KG1 (cell line): Measurements from ENCODE around the gene IRF4.

Experiments
- DNase-seq: peaks from one replicate; lab custom pipeline; 2025; lab: John Stamatoyannopoulos, UW

Gene IRF4

DNA sequence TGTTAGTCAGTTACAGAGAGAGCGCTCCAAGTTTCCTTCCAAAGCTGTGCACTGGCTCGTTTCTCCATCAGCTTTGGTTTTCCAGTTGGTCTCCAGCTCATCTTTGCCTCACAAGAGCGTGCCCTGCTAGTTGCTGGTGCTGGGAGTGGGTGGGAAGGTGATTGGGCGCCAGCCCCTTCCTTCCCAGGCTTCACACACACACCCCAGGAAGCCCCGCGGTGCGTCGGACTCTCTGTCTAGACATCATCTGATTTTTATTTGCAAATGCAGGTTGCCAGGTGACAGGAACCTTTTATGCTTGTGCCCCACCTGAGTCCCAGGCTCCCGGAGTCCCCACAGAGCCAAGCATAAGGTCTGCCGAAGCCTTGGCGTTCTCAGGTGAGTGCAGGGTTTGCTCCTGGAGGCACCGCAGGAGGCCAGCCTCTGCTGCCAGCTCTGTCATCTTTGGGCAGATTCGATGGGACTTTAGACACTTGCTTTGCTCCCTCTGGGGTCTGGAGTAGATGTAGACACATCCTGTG lies 7.1 kb downstream of the IRF4 start:
- DNase-seq, result no peak

DNA sequence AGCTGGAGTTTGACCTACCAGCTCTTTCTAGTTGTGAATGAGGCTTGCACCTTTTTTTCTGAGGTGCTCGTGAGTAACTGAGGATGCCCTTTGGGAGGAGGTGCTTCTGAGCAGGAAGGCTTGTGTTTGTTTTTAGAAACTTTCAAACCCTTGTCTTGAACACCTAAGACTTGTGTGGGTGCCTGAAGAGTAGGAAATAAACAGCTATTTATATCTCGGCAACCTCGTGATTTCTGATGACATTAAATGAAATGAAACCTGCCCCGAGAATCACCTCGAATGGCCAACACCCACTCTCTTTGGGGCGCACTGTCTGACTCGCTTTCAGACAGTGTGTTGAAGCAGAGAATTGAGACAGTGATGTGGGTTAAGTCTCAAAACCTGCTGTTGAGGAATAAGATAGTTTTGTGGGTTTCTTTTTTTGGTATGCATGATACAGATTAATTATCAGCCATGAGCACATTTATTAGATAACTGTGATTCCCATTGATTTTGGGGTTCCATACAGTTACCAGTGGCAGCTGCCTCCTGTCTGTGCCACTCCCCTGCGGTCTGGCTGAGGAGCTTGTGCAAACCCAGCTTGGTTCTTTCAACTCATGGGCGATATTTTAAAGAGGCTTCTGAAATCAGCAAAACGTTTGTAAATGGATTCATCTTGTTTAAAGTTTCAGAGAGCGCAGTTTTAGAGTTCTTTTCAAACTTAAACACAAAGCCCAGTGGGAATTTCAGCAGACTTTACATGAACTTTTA lies 8.4 kb downstream of the IRF4 start:
- DNase-seq, result no peak

DNA sequence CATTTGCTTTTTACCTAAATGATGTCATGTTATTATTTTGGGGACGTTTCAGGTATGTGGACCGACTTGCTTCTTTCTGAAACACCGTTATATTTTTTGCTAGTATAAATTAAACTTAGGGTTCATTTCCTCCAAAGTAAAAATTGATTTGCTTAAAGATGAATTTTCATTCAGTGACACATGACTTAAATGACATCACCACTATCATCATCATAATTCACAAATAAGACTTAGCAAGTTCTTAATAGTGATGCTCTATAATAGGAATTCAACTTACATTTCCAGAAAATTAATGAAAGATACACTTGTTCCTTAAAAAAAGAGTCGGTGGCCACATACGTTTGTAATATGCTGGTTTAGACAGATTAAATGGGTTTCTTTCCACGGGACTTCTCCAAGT lies 9.3 kb downstream of the IRF4 start:
- DNase-seq, result no peak

DNA sequence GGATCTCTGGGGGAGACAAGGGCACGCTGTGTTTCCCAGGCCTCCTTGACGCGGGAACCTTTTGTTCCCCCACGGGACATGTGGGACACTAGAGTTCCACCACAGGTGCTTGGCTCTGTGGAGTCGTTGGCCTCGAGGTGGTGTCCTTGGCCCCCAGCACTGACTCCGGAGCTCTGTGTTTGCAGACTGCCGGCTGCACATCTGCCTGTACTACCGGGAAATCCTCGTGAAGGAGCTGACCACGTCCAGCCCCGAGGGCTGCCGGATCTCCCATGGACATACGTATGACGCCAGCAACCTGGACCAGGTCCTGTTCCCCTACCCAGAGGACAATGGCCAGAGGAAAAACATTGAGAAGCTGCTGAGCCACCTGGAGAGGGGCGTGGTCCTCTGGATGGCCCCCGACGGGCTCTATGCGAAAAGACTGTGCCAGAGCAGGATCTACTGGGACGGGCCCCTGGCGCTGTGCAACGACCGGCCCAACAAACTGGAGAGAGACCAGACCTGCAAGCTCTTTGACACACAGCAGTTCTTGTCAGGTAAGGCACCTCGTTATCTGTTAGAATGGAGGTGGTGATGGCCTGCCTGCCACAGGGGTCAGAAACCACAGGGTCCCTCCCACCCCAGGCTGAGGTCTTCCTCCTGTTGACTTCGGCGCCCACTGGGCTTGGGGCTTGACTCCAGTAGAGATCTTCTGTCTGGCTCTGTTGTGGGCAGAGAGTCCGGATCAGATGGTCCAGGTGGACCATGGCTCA lies 9.9 kb downstream of the IRF4 start:
- no peak for DNase-seq

DNA sequence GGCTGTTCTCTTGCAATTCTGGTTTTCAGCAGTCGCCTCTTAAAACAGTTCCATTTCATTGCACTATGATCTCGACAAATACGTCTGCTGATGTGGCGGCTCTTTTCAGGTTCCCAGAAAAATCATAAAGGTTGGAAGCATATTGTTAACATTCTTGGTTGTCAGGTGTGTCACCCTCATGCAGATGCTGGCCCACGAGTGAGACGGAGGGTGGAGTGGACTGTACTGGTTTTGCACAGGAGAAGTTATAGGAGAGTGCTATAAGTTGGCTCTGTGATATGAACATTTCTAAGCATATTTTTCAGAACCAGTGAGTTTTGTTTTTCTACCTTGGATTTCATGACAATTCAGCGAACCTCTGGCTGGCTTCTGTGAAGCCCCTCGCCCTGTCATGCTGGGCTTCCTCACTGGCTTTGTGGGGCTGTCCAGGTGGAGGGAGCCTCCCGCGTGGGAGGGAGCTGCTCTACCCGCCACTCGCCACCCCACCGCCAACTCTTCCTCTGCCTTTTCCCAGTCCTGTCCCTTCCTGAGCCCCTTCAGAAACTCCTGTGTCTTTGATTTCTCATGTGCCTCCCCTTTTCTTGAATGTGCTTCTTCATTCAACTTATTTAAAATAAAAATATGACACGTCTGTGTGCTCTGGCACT lies 10.6 kb downstream of the IRF4 start:
- DNase-seq, result no peak

DNA sequence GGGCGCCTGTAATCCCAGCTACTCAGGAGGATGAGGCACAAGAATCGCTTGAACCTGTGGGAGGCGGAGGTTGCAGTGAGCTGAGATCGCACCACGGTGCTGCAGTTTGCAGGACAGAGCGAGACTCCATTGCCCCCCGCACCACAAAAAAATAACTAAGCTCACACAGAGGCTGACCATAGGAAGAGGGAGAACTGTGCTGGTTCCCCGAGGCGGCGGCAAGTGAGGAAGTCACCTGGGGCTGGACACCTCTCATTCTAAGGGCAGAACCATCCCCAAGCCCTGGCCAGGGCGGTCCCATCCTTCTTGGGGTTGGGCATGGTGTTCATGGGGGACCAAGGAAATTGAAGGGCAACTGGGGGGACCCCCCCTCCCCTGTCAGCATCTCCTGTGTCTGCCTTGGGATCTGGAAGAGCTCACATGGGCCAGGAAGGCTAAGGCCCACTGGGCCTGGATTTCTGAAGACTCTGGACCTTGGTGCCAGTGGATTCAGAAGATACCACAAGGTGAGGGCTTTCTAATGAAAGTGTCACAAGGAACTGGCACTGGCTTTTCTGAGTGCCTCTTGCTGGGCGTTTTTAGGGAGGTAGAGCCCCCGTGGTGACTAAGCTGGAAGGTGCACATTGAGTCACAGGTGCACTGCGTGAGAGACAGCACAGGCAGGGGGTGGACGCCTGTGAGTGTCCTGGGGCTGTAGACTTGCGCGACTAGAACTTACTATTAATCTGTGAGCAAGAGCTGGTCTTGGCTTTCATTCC lies 11.5 kb downstream of the IRF4 start:
- no peak for DNase-seq

DNA sequence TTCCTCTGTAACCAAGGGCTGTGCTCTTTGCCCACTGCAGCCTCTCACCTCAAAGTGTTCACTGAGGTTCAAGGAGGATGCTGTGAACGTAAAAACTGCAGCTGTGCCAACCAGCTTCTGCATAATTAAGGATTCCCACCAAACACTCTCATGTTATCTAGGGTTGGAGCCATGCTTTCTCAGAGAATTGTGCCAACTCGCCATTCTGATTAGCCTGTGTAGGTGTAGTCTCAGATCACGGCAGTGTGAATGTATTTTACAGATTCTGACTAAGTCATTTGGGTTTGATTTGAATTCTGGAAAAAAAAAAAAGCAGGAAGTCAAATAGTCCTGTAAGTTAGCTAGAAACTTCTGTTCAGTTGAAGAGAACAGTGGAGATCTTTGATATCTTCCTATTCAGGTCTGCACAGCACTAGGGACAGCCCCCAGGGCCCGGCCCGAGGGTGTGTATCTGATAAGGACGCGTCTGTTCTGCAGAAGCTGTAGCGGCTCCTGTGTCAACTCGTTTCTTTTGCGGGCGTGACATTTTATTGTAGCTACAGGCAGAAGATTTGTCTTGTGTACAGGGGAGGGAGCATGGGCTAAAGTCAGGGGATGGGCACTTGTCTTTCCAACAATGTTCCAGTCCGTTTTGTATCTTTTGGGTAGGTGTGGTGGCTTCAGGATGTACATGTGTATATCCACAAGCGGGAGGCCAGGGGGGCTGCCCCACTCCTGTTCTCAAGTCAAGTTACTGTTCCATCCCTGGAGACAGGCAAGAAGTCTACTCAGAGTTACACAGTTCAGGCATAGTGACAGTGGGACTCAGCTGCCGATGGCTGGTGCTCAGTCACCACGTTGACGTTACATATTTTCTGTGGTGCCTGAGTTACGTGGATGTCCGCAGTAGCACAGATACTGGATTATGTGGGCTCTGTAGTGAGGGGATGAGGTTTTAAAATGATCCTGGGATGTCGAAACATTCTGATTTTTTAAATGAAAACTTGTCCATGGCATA lies 12.4 kb downstream of the IRF4 start:
- no peak for DNase-seq

DNA sequence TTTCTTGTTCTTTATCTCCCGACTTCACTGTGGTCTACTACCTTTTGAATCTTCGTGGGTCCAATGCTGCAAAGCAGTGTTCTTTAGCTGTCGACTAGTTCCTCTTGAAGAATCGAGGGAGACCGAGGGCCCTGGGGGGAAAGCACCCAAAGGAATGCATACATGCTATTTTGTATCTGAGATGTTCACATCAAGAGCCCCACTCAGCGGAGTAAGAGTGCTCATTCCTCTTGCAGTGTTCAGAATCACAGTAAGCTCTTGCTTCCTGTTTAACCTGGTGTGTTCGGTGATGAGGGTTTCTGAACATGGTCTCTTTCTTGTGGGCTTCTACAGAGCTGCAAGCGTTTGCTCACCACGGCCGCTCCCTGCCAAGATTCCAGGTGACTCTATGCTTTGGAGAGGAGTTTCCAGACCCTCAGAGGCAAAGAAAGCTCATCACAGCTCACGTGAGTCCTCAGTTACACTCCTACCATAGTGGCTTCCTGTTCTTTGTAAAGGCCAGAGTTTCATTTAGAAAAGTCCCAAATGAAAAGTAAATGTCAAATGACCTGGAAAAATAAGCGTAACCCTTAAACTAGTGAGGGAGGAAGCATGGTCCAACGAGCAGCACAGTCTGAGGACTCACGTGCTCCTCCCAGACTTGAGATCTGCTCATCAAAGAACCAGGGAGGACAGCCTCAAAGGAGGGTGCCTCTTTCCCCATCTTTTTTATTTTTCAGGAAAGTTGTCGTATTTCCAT lies 13.3 kb downstream of the IRF4 start:
- no peak for DNase-seq

DNA sequence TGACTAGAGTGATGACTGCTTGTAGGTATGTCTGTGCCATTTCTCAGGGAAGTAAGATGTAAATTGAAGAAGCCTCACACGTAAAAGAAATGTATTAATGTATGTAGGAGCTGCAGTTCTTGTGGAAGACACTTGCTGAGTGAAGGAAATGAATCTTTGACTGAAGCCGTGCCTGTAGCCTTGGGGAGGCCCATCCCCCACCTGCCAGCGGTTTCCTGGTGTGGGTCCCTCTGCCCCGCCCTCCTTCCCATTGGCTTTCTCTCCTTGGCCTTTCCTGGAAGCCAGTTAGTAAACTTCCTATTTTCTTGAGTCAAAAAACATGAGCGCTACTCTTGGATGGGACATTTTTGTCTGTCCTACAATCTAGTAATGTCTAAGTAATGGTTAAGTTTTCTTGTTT lies 16.6 kb downstream of the IRF4 start:
- no peak for DNase-seq

DNA sequence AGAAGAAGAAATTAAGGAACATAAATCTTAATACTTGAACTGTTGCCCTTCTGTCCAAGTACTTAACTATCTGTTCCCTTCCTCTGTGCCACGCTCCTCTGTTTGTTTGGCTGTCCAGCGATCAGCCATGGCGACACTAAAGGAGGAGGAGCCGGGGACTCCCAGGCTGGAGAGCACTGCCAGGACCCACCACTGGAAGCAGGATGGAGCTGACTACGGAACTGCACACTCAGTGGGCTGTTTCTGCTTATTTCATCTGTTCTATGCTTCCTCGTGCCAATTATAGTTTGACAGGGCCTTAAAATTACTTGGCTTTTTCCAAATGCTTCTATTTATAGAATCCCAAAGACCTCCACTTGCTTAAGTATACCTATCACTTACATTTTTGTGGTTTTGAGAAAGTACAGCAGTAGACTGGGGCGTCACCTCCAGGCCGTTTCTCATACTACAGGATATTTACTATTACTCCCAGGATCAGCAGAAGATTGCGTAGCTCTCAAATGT lies 17.1 kb downstream of the IRF4 start:
- no peak for DNase-seq

DNA sequence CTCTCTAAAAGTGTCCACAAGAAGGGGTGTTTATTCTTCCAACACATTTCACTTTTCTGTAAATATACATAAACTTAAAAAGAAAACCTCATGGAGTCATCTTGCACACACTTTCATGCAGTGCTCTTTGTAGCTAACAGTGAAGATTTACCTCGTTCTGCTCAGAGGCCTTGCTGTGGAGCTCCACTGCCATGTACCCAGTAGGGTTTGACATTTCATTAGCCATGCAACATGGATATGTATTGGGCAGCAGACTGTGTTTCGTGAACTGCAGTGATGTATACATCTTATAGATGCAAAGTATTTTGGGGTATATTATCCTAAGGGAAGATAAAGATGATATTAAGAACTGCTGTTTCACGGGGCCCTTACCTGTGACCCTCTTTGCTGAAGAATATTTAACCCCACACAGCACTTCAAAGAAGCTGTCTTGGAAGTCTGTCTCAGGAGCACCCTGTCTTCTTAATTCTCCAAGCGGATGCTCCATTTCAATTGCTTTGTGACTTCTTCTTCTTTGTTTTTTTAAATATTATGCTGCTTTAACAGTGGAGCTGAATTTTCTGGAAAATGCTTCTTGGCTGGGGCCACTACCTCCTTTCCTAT lies 17.9 kb downstream of the IRF4 start:
- no peak for DNase-seq

DNA sequence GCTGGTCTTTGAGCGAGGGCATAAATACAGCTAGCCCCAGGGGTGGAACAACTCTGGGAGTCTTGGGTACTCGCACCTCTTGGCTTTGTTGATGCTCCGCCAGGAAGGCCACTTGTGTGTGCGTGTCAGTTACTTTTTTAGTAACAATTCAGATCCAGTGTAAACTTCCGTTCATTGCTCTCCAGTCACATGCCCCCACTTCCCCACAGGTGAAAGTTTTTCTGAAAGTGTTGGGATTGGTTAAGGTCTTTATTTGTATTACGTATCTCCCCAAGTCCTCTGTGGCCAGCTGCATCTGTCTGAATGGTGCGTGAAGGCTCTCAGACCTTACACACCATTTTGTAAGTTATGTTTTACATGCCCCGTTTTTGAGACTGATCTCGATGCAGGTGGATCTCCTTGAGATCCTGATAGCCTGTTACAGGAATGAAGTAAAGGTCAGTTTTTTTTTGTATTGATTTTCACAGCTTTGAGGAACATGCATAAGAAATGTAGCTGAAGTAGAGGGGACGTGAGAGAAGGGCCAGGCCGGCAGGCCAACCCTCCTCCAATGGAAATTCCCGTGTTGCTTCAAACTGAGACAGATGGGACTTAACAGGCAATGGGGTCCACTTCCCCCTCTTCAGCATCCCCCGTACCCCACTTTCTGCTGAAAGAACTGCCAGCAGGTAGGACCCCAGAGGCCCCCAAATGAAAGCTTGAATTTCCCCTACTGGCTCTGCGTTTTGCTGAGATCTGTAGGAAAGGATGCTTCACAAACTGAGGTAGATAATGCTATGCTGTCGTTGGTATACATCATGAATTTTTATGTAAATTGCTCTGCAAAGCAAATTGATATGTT lies 19.2 kb downstream of the IRF4 start:
- no peak for DNase-seq

DNA sequence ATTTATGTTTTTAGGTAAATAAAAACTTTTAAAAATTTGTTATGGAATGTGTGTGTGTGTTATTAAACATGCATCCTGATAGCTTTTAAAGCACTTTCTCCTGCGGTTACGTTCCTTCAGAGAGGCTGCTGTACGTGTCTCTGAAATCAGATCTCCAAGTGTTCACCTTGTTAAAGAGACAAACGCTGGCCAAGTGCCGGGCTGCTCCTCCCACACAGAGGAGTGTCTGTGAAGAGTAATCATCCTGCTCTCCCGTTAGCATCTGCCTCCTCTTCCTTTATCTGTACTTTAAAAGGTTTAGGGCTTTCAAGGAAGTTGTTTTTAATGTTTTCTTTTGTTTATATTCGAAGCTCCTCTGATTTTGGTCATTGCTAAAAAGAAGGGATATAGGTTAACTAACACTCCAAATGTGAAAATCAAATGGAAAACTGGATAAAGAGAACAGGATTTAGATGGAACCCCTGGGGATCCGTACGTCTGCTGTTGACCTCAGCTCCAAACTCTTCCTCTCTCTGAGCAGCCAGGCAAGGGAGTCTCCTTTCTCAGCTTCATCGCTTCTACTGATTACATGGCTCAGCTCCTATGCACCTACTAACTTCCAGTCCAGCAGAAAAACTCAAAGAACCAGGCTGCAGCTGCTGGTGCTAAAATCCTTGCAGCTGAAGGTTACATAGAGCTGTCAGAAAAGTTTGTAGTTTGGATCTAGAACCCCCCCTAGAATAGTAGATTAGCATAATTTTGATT lies 20.0 kb downstream of the IRF4 start:
- no peak for DNase-seq

DNA sequence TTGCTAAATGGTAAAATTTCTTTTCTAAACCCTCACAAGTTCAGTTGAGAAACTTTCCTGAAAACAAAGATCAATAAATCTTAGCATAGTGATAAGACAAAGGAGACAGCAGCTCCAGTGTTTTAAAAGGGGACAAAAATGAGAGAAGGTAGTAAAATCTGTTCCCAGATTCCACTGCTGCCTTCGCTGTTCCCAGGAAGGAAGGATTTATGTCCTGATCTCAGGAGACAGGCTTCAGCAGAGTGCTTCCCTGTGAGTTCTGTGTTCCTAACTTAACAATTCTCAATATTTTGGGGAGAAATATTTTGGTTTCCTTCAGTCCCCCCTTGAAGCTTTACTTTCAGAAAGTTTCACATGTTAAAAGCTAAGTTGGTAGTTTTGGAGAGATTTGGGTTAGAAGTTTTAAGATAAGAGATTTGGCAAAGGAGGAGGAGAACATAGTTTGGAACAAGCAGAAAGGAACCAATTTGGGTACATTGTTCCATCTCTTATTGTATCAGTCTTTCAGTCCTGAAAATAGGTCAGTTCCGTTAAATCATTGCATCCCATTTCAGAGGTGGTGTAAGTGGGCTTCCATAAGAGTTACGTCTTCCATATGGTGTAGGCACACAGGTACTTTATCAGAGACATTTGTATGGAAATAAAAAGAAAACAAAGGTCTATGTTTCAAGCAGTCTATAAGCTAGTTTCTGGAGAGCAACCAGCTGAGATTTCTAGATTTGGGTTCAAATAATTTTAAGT lies 20.8 kb downstream of the IRF4 start:
- no peak for DNase-seq

DNA sequence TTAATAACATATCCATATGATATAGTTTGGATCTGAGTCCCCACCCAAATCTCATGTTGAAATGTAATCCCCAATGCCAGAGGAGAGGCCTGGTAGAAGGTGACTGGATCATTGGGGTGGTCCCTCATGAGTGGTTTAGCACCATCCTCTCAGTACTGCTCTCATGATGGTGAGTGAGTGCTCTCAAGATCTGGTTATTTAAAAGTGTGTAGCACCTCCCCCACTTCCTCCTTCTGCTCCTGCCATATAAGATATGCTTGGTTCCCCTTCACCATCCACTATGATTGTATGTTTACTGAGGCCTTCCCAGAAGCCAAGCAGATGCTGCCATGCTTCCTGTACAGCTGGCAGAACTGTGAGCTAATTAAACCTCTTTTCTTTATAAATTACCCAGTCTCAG lies 22.9 kb downstream of the IRF4 start:
- no peak for DNase-seq

DNA sequence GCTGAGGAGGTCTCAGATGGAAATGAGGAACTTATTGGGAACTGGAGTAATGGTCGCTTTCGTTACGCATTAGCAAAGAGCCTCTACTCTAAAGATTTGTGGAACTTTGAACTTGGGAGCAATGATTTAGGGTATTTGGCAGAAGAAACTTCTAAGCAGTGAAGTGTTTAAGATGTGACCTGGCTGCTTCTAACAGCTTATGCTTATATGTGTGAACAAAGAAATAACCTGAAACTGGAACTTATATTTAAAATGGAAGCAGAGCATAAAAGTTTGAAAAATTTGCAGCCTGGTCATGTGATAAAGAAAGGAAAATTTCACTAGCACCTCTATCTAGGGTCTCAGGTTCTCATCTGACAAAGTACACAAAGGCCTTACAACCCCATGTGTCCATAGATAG lies 23.5 kb downstream of the IRF4 start:
- DNase-seq, result no peak

DNA sequence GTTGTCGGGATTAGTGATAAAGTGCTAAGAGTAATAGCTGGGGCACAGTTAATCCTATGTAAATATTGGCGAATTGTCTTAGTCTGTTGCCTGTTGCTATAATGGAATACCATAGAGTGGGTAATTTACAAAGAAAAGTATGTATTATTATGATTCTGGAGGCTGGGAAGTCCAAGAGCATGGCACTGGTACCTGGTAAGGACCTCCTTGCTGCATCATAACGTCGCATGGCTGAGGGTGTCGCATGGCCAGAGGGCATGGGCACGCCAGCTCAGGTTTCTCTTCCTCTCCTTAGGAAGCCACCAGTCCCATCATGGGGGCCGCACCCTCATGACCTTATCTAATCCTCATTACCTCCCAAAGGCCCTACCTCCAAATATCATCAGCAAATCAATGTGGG lies 29.7 kb downstream of the IRF4 start:
- no peak for DNase-seq
